HG03280 (cell line): Measurements from ENCODE around the gene RAB7B.

Source experiments
- ATAC-seq: cut with Tn5 transposase; IDR thresholded peaks from one replicate; pipeline ENCODE4 v1.9.1; 2021; ENCODE audit warnings: mild to moderate bottlenecking, moderate library complexity; ENCODE audit not compliant: unreplicated experiment

RAB7B gene

DNA sequence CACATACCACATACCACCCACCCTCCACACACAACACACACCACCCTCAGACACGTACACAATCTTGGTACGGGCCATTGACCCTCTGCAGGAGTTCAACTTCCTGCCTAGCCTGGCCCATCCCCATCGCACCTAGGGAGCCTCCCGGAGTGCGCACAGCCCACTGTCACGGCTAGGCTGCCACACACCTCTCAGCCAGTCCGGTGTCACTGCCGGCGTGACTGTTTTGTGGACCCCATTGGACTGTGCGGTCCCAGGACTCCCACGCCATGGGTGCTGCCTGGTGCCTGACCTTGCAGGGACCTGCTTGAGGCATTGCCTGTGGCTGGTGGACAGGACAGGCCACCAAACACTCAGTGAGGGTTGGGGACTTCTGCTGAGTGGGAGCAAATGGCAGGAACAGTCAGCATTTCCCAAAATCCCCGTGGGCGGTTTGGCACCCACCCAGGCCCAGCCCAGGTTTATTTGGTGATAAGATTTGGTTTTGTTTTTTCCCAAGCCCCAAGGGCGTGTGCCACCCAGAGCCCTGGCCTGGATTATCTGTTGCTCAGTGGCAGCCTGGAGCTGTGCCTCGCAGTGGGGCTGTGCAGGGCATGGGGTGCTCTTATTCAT lies 27.7 kb downstream of the RAB7B start:
- no peak for ATAC-seq

- ATAC-seq: no peak
These were observed 28.5 kb downstream of the RAB7B start for GRCh38 chr1:205974712-205975111.

- ATAC-seq: no peak
These were observed 29.6 kb downstream of the RAB7B start for GRCh38 chr1:205973377-205974232.

GRCh38 chr1:205972491-205973168 lies 30.6 kb downstream of the RAB7B start:
- ATAC-seq: no peak

- no peak for ATAC-seq
These were observed 31.1 kb downstream of the RAB7B start for GRCh38 chr1:205972081-205972480.

DNA sequence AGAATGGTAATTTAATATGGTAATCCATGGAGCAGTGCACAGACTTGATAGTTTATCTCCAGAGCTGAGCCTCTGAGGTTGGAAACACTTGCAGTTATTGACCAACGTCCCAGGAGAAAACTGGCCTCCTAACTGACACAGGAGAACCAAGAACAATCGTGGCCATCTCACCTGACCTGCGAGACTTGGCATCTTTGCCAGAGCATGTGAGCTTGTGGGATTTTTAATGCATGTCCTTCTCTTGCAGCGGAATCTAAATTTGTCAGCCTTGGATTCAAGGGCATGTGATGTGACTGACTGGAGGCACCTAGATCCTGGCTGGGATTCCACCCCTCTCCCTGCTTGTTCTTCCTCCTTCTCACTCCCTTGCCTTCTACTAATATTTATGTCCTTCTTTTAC lies 32.1 kb downstream of the RAB7B start:
- no peak for ATAC-seq

GRCh38 chr1:205970486-205970885 lies 32.7 kb downstream of the RAB7B start:
- no peak for ATAC-seq

DNA sequence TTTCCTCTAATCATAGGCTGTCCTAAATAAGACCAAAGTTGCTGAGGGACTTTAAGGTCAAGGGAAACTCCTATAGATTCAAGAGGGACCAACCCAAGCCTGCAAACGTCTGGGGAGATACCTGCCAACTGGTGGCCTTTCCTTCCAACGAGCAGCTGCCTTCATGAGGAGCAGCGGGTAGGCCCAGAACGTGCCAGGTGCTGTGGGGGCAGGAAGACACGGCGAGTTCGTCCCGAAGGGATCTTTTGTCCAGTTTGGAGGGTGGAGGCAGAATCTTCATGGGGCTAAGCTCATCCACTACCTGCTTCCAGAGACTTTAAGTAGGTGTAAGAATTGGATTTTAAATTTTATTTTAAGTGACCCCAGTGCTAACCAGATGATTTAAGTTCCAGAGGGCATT lies 34.0 kb downstream of the RAB7B start:
- no peak for ATAC-seq

- no peak for ATAC-seq
These were observed 35.5 kb downstream of the RAB7B start for GRCh38 chr1:205967554-205968335.

- ATAC-seq: no peak
These were observed 37.9 kb downstream of the RAB7B start for GRCh38 chr1:205965036-205965884.

DNA sequence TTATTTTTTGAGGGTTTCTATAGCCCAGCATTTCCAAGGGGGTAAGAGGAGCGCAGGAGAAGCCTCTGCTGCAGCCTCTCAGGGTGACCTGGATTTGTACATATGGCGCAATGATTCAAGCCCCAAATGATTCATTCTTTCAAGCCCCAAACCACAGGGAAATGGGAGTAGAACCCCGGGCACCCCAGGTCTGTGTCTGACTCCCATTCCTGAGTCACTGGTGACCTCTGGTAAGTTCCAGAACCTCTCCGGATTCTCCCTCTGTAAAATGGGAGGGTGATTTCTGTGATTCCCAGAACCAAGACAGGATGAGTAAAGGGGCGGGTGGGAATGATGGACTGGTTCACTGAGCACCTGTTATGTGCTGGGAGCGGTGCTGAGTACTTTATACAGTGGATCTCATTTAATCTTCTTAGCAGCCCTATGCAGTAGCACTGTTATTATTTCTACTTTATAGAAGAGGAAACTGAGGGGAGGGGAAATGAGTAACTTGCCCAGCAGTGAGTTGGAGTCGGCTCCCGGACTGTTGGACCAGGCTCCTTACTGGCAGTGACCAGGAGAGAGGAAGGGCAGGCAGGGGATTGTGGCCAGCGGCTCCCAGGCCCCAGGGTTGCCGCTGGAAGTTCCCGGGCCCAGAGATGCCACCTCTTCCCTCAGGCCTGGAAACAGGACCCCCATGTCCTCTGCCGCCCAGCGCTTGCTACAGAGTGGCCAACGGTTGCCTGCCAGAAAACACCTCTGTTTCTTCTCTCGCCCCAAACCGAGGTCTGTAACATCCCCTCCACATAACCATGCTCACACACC lies 39.6 kb downstream of the RAB7B start:
- no peak for ATAC-seq

DNA sequence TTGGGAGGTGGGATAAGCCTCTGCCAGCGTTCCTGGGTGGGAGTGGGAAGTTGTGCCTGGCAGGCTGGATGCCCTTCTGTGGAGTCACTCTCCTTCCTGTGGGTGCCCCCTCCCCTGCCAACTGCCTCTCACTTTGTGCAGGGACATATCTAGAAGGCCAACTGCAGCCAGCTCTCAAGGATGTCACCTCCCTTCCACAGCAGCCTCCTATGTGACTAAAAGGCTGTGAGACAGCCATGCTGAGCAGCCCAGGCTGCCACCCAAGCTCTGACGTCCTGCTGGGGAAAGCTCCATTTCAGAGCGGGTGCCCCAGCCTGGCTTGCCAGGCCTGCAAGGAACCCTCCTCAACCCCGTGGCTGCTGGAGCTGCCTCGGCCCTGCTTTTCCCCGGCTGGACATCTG lies 40.4 kb downstream of the RAB7B start:
- ATAC-seq: no peak

DNA sequence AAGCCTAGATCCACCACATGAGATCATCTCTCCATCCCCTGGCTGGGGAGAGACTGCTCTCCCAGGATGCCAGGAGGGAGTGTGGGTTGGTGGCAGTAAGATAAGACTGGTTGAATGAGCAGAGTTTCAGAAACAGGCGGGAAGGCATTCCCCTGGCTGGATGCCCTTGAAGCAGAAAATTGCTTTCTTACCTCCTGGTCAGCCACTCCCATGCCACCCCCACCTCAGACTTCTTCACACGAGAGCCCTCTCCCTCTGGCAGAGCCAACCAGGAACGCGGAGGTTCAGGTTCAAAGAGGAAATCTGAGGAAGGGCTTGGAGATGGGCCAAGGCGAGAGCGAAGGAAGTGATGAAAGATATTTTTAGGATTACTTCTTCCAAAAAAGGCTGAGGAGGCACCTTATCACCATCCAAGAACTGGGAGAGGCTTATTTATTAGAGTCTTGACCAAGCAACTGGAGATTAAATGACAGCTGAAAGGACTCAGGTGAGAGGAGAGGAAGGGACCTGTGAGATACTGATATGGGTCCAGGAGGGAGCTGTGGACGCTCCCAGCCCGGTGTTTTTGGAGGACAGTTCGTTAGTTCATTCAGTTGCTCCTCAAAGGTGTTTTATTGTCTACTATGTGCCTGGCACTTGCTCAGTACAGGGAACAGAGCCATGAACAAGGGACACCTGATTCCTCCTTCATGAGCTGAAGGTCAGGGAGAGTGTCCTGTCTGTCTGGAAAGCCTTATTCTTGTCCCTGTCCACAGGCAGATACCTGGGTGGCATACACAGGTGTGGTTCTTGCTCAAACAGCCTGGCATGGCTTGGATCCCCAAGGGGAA lies 41.0 kb downstream of the RAB7B start:
- no peak for ATAC-seq

GRCh38 chr1:205961405-205961804 lies 41.8 kb downstream of the RAB7B start:
- ATAC-seq: no peak

GRCh38 chr1:205959789-205960188 lies 43.4 kb downstream of the RAB7B start:
- ATAC-seq: no peak

DNA sequence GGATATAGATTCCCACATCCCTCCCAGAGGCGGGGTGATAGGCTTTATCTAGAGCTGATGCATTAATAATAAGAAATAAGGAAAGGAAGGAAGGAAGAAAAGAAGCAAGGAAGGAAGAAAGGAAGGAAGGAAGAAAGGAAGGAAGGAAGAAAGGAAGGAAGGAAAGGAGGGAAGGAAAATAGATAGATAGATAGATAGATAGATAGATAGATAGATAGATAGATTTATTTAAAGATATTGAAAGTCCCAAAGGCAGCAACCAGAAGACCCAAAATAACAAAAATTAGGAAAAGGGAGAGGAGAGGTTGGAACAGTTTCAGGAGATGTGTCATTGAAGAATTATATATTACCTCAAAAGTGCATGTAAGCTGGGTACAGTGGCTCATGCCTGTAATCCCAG lies 47.7 kb downstream of the RAB7B start:
- no peak for ATAC-seq

- ATAC-seq: no peak
These were observed 48.3 kb downstream of the RAB7B start for GRCh38 chr1:205954819-205955404.

GRCh38 chr1:205951746-205952145 lies 51.4 kb downstream of the RAB7B start:
- ATAC-seq: no peak
